SJCRH30 (cell line): ENCODE results near the gene DAAM2. TPM values are rescaled to one million over a fixed set of nuclear protein-coding genes. Genes with fewer than 3 reads are reported as not detected.

Experiments
- DNase-seq, 2 experiments: peaks; one replicate each; pipeline ENCODE4 v3.0.0-alpha.2; 2015 to 2020
- H3K27ac ChIP-seq: fragments of 250-450 bp; sonication (Bioruptor Pico); 2 replicates; pipeline ENCODE4 v1.5.1; 2020; ENCODE audit warnings: mild to moderate bottlenecking, moderate library complexity
- H3K27me3 ChIP-seq: fragments of 250-450 bp; sonication (Bioruptor Pico); 2 replicates; pipeline ENCODE4 v1.5.1; 2020; ENCODE audit warnings: mild to moderate bottlenecking, moderate library complexity
- H3K36me3 ChIP-seq: fragments of 250-450 bp; sonication (Bioruptor Pico); 2 replicates; pipeline ENCODE4 v1.5.1; 2020; ENCODE audit warnings: mild to moderate bottlenecking, moderate library complexity
- H3K4me1 ChIP-seq: fragments of 250-450 bp; sonication (Bioruptor Pico); 2 replicates; pipeline ENCODE4 v1.5.1; 2020; ENCODE audit warnings: mild to moderate bottlenecking, moderate library complexity
- H3K4me3 ChIP-seq: fragments of 250-450 bp; sonication (Bioruptor Pico); 2 replicates; pipeline ENCODE4 v1.5.1; 2020; ENCODE audit warnings: mild to moderate bottlenecking, moderate library complexity
- H3K9me3 ChIP-seq: fragments of 250-450 bp; sonication (Bioruptor Pico); replicated peaks from 2 replicates; pipeline ENCODE4 v1.5.1; 2020; ENCODE audit warnings: mild to moderate bottlenecking, moderate library complexity
- total RNA-seq: library from RNA; depleted of rRNA; stranded (reverse); fragments of >200 nt; shearing (Covaris generic); gene quantifications from 2 replicates; pipeline ENCODE4 v1.2.3, GENCODE V29; 2014

Gene DAAM2
- total RNA-seq, 1 experiment from 2014 or later = 3.5 TPM

- no peaks in the 10 kb centered on the region for H3K9me3 ChIP-seq
- H3K4me1 ChIP-seq = no peaks in the 10 kb centered on the region
- 0 out of 2 replicates have a peak, but pooled peaks cover 6% of the 10 kb centered on the region for H3K27me3 ChIP-seq
- no peaks in the 10 kb centered on the region for H3K36me3 ChIP-seq
- H3K27ac ChIP-seq = no peak overlapping the region
- DNase-seq = no peak
- no peak overlapping the region for H3K4me3 ChIP-seq
These were observed 8.2 kb downstream of the DAAM2 start for GRCh38 chr6:39800034-39801032.

GRCh38 chr6:39801456-39802251 lies 9.5 kb downstream of the DAAM2 start:
- Histone ChIP-seq H3K27ac (no peak overlapping the region), H3K27me3 (0 out of 2 replicates have a peak, but pooled peaks cover 6% of the 10 kb centered on the region), H3K9me3 (no peaks in the 10 kb centered on the region), H3K4me3 (no peak overlapping the region), H3K36me3 (no peaks in the 10 kb centered on the region), H3K4me1 (no peaks in the 10 kb centered on the region)
- no peak for DNase-seq

- DNase-seq = no peak
- H3K27ac ChIP-seq = no peak overlapping the region
- H3K4me1 ChIP-seq = no peaks in the 10 kb centered on the region
- H3K9me3 ChIP-seq = no peaks in the 10 kb centered on the region
- H3K4me3 ChIP-seq = no peak overlapping the region
- no peaks in the 10 kb centered on the region for H3K36me3 ChIP-seq
- H3K27me3 ChIP-seq = 0 out of 2 replicates have a peak, but pooled peaks cover 6% of the 10 kb centered on the region
These were observed 11.7 kb downstream of the DAAM2 start for GRCh38 chr6:39803872-39804271.

GRCh38 chr6:39804466-39805065 lies 12.4 kb downstream of the DAAM2 start:
- no peak overlapping the region for H3K27ac ChIP-seq
- no peak for DNase-seq

GRCh38 chr6:39806278-39806677 lies 14.1 kb downstream of the DAAM2 start:
- no peak overlapping the region for H3K4me3 ChIP-seq
- H3K27ac ChIP-seq = no peak overlapping the region
- DNase-seq = no peak

More at GRCh38 chr6:39804466-39805065, 12.4 kb downstream of the DAAM2 start:
- H3K4me3 ChIP-seq = no peak overlapping the region
- 0 out of 2 replicates have a peak, but pooled peaks cover 6% of the 10 kb centered on the region for H3K27me3 ChIP-seq
- H3K36me3 ChIP-seq = no peaks in the 10 kb centered on the region
- no peaks in the 10 kb centered on the region for H3K4me1 ChIP-seq
- no peaks in the 10 kb centered on the region for H3K9me3 ChIP-seq

GRCh38 chr6:39808346-39808745 lies 16.2 kb downstream of the DAAM2 start:
- Histone ChIP-seq H3K27me3 (no peaks in the 10 kb centered on the region), H3K27ac (no peak overlapping the region), H3K9me3 (no peaks in the 10 kb centered on the region), H3K4me3 (no peak overlapping the region), H3K4me1 (peaks cover 2% of the 10 kb centered on the region; the same call in 1 of the 2 replicates), H3K36me3 (no peaks in the 10 kb centered on the region)
- no peak for DNase-seq

More at GRCh38 chr6:39806278-39806677, 14.1 kb downstream of the DAAM2 start:
- H3K9me3 ChIP-seq = no peaks in the 10 kb centered on the region
- H3K27me3 ChIP-seq = 0 out of 2 replicates have a peak, but pooled peaks cover 6% of the 10 kb centered on the region
- no peaks in the 10 kb centered on the region for H3K4me1 ChIP-seq
- no peaks in the 10 kb centered on the region for H3K36me3 ChIP-seq

GRCh38 chr6:39808964-39809363 lies 16.8 kb downstream of the DAAM2 start:
- H3K4me3 ChIP-seq = no peak overlapping the region
- no peaks in the 10 kb centered on the region for H3K27me3 ChIP-seq
- peaks cover 7% of the 10 kb centered on the region; the same call in 1 of the 2 replicates for H3K4me1 ChIP-seq
- H3K9me3 ChIP-seq = no peaks in the 10 kb centered on the region
- no peak overlapping the region for H3K27ac ChIP-seq
- no peak for DNase-seq
- H3K36me3 ChIP-seq = no peaks in the 10 kb centered on the region

GRCh38 chr6:39811835-39812345 lies 19.7 kb downstream of the DAAM2 start:
- peaks cover 7% of the 10 kb centered on the region; the same call in 1 of the 2 replicates for H3K4me1 ChIP-seq
- no peak for DNase-seq
- H3K27ac ChIP-seq = no peak overlapping the region
- no peaks in the 10 kb centered on the region for H3K27me3 ChIP-seq
- no peaks in the 10 kb centered on the region for H3K9me3 ChIP-seq
- H3K36me3 ChIP-seq = no peaks in the 10 kb centered on the region
- no peak overlapping the region for H3K4me3 ChIP-seq

- Histone ChIP-seq H3K4me3 (no peak overlapping the region), H3K9me3 (no peaks in the 10 kb centered on the region), H3K36me3 (no peaks in the 10 kb centered on the region), H3K27me3 (no peaks in the 10 kb centered on the region), H3K27ac (no peak overlapping the region), H3K4me1 (peaks cover 7% of the 10 kb centered on the region; the same call in 1 of the 2 replicates)
- no peak for DNase-seq
These were observed 20.3 kb downstream of the DAAM2 start for GRCh38 chr6:39812496-39812852.

- no peaks in the 10 kb centered on the region for H3K36me3 ChIP-seq
- H3K9me3 ChIP-seq = no peaks in the 10 kb centered on the region
- no peak overlapping the region for H3K4me3 ChIP-seq
- H3K4me1 ChIP-seq = peaks cover 7% of the 10 kb centered on the region; the same call in 1 of the 2 replicates
- no peaks in the 10 kb centered on the region for H3K27me3 ChIP-seq
- H3K27ac ChIP-seq = no peak overlapping the region
- DNase-seq = peak; percentile 30 to 48
These were observed 20.8 kb downstream of the DAAM2 start for GRCh38 chr6:39812853-39813533.

GRCh38 chr6:39814236-39814635 lies 22.1 kb downstream of the DAAM2 start:
- Histone ChIP-seq H3K4me3 (no peak overlapping the region), H3K9me3 (no peaks in the 10 kb centered on the region), H3K27me3 (no peaks in the 10 kb centered on the region), H3K4me1 (peaks cover 14% of the 10 kb centered on the region), H3K27ac (no peak overlapping the region), H3K36me3 (no peaks in the 10 kb centered on the region)
- no peak for DNase-seq

GRCh38 chr6:39815356-39815755 lies 23.2 kb downstream of the DAAM2 start:
- Histone ChIP-seq H3K4me1 (peaks cover 14% of the 10 kb centered on the region), H3K27ac (no peak overlapping the region), H3K4me3 (no peak overlapping the region), H3K27me3 (no peaks in the 10 kb centered on the region), H3K36me3 (no peaks in the 10 kb centered on the region), H3K9me3 (no peaks in the 10 kb centered on the region)
- DNase-seq = no peak

- no peaks in the 10 kb centered on the region for H3K9me3 ChIP-seq
- H3K4me1 ChIP-seq = peaks cover 14% of the 10 kb centered on the region
- no peak overlapping the region for H3K4me3 ChIP-seq
- H3K27ac ChIP-seq = no peak overlapping the region
- H3K36me3 ChIP-seq = no peaks in the 10 kb centered on the region
- no peaks in the 10 kb centered on the region for H3K27me3 ChIP-seq
- no peak for DNase-seq
These were observed 24.6 kb downstream of the DAAM2 start for GRCh38 chr6:39816747-39817146.

GRCh38 chr6:39818695-39819094 lies 26.5 kb downstream of the DAAM2 start:
- H3K9me3 ChIP-seq = no peaks in the 10 kb centered on the region
- no peak overlapping the region for H3K4me3 ChIP-seq
- H3K36me3 ChIP-seq = no peaks in the 10 kb centered on the region
- DNase-seq = peak; percentile 12 to 25
- peaks cover 15% of the 10 kb centered on the region for H3K4me1 ChIP-seq
- peak overlapping the region; percentile 32 for H3K27ac ChIP-seq
- H3K27me3 ChIP-seq = no peaks in the 10 kb centered on the region
